Caco-2 (cell line): Measurements from ENCODE around the gene SNU13. TPM values are rescaled to one million over a fixed set of nuclear protein-coding genes. Genes with fewer than 3 reads are reported as not detected.
A peak's percentile ranks its signal among the peaks of the same experiment; 100 is the strongest.

Experiments used
- BruUV-seq: library from RNA; stranded (reverse); fragments of 400-500 nt; replicated peaks from 2 replicates; lab custom pipeline; 2021; lab: Mats Ljungman, UMichigan
- CTCF ChIA-PET: fragments of 300-600 bp; sonication (Branson Sonifier 250); formaldehyde crosslinking; loops from one replicate; lab custom pipeline; 2022; ENCODE audit warnings: antibody characterized with exemption; lab: Charles Lee
- POLR2A ChIA-PET: fragments of 300-600 bp; sonication (Branson Sonifier 250); formaldehyde crosslinking; loops from one replicate; lab custom pipeline; 2022; ENCODE audit warnings: antibody characterized with exemption; lab: Charles Lee
- DNase-seq, 2 experiments: peaks; one replicate each; pipeline versions ENCODE4 v3.0.0 to v3.0.0-alpha.2; 2020 to 2022
- H3K27me3 ChIP-seq: replicated peaks from 2 replicates; pipeline ENCODE4 v1.6.0; 2011; ENCODE audit warnings: low read length; ENCODE audit not compliant: control insufficient read depth, insufficient read depth
- H3K36me3 ChIP-seq: 2 replicates; pipeline ENCODE4 v1.5.1; 2011; ENCODE audit warnings: low read length; ENCODE audit not compliant: control insufficient read depth, insufficient read depth
- H3K4me1 ChIP-seq: fragments of 250-450 bp; sonication (Bioruptor Pico); 2 replicates; pipeline ENCODE4 v1.5.1; 2020; ENCODE audit warnings: mild to moderate bottlenecking
- H3K4me3 ChIP-seq: 2 replicates; pipeline ENCODE4 v1.5.1; 2011; ENCODE audit warnings: low read depth, mild to moderate bottlenecking, control low read depth, low read length
- H3K9me3 ChIP-seq: fragments of 250-450 bp; sonication (Bioruptor Pico); 2 replicates; pipeline ENCODE4 v1.5.1; 2020; ENCODE audit warnings: mild to moderate bottlenecking, moderate library complexity
- H3K27ac Mint-ChIP-seq: one replicate; pipeline ENCODE4 v1.8.0; 2022; ENCODE audit warnings: mixed read lengths; ENCODE audit not compliant: unreplicated experiment
- H3K27me3 Mint-ChIP-seq: one replicate; pipeline ENCODE4 v1.8.0; 2022; ENCODE audit warnings: mixed read lengths; ENCODE audit not compliant: insufficient read depth, unreplicated experiment
- H3K36me3 Mint-ChIP-seq: one replicate; pipeline ENCODE4 v1.8.0; 2022; ENCODE audit warnings: mild to moderate bottlenecking, mixed read lengths; ENCODE audit not compliant: insufficient read depth, unreplicated experiment
- H3K4me1 Mint-ChIP-seq: one replicate; pipeline ENCODE4 v1.8.0; 2022; ENCODE audit warnings: low read depth, mixed read lengths; ENCODE audit not compliant: unreplicated experiment
- H3K4me3 Mint-ChIP-seq: one replicate; pipeline ENCODE4 v1.8.0; 2022; ENCODE audit warnings: mild to moderate bottlenecking, moderate library complexity, mixed read lengths; ENCODE audit not compliant: unreplicated experiment
- H3K9me3 Mint-ChIP-seq: one replicate; pipeline ENCODE4 v1.8.0; 2022; ENCODE audit warnings: mixed read lengths; ENCODE audit not compliant: unreplicated experiment
- intact Hi-C: fragments of 100-400 bp; cut with micrococcal nuclease; formaldehyde crosslinking; loops from one replicate; pipeline ENCODE4 v1.10.0; 2022; ENCODE audit not compliant: unreplicated experiment
- total RNA-seq: library from RNA; stranded (reverse); gene quantifications from 2 replicates; pipeline ENCODE4 v1.2.3, GENCODE V29; 2022
- TF ChIP-seq, protein P1 (sequence below), 2 experiments: fragments of 200-600 bp in 1 of 2; IDR thresholded peaks; 1 replicate in 1 of 2; 2 replicates in 1 of 2; pipeline versions ENCODE4 v1.5.1 to v1.8.0; 2011 to 2022; ENCODE audit warnings: antibody characterized with exemption in 1 of 2, control low read depth in 1 of 2, inconsistent platforms in 1 of 2, low read depth in 1 of 2, low read length in 1 of 2, mild to moderate bottlenecking in 1 of 2, moderate library complexity in 1 of 2; ENCODE audit not compliant: insufficient read depth in 1 of 2, severe bottlenecking in 1 of 2, unreplicated experiment in 1 of 2

SNU13 gene
- total RNA-seq, 1 experiment from 2014 or later = 172 TPM

GRCh38 chr22:41683616-41684015 lies 5.1 kb downstream of the SNU13 start:
- H3K4me3 ChIP-seq = no peak overlapping the region
- Mint-ChIP-seq H3K9me3 (no peaks in the 10 kb centered on the region), H3K4me3 (no peak overlapping the region), H3K27ac (no peak overlapping the region), H3K4me1 (no peaks in the 10 kb centered on the region), H3K36me3 (peaks cover 32% of the 10 kb centered on the region), H3K27me3 (no peaks in the 10 kb centered on the region)
- ChIA-PET CTCF (interaction anchor here (0.5 kb wide), 1 partner anchor 13 kb away, joined by 4 read pairs; no protein-coding TSS in a partner anchor), POLR2A (no interaction called here)
- DNase-seq = no peak
- H3K36me3 ChIP-seq = no peaks in the 10 kb centered on the region; the same call in 1 of the 2 replicates
- no TSS peak for BruUV-seq
- peaks cover 6% of the 10 kb centered on the region; the same call in 1 of the 2 replicates for H3K4me1 ChIP-seq
- H3K27me3 ChIP-seq = no peaks in the 10 kb centered on the region
- TF ChIP-seq, protein P1, sequence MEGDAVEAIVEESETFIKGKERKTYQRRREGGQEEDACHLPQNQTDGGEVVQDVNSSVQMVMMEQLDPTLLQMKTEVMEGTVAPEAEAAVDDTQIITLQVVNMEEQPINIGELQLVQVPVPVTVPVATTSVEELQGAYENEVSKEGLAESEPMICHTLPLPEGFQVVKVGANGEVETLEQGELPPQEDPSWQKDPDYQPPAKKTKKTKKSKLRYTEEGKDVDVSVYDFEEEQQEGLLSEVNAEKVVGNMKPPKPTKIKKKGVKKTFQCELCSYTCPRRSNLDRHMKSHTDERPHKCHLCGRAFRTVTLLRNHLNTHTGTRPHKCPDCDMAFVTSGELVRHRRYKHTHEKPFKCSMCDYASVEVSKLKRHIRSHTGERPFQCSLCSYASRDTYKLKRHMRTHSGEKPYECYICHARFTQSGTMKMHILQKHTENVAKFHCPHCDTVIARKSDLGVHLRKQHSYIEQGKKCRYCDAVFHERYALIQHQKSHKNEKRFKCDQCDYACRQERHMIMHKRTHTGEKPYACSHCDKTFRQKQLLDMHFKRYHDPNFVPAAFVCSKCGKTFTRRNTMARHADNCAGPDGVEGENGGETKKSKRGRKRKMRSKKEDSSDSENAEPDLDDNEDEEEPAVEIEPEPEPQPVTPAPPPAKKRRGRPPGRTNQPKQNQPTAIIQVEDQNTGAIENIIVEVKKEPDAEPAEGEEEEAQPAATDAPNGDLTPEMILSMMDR (IDR thresholded peaks at IDR 0.05; ENCODE audit: insufficient read depth in 1 of 2, low read depth in 1 of 2, low read length in 1 of 2, severe bottlenecking in 1 of 2, unreplicated experiment in 1 of 2) = no peak
- intact Hi-C loops = no loop called here
- no peaks in the 10 kb centered on the region for H3K9me3 ChIP-seq

DNA sequence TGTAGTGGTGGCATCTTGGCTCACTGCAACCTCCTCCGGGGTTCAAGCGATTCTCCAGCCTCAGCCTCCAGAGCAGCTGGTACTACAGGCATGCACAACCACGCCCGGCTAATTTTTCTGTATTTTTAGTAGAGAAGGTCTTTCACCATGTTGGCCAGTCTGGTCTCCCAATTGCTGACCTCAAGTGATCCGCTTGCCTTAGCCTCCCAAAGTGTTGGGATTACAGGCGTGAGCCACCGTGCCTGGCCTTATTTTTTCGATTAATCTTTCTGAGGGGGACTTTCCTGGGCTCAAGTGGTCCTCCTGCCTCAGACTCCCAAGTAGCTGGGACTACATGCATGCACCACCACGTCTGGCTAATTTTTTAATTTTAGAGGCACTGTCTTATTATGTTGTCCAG lies 5.6 kb downstream of the SNU13 start:
- H3K4me1 ChIP-seq = peaks cover 6% of the 10 kb centered on the region; the same call in 1 of the 2 replicates
- H3K9me3 ChIP-seq = no peaks in the 10 kb centered on the region
- TF ChIP-seq, protein P1 (IDR thresholded peaks at IDR 0.05; ENCODE audit: insufficient read depth in 1 of 2, low read depth in 1 of 2, low read length in 1 of 2, severe bottlenecking in 1 of 2, unreplicated experiment in 1 of 2) = no peak
- H3K27me3 Mint-ChIP-seq = no peaks in the 10 kb centered on the region
- H3K9me3 Mint-ChIP-seq = no peaks in the 10 kb centered on the region
- H3K4me3 ChIP-seq = peak overlapping the region; percentile 62
- no TSS peak for BruUV-seq
- peak overlapping the region; percentile 82 for H3K4me3 Mint-ChIP-seq
- H3K27me3 ChIP-seq = no peaks in the 10 kb centered on the region
- no peaks in the 10 kb centered on the region; the same call in 1 of the 2 replicates for H3K36me3 ChIP-seq
- POLR2A ChIA-PET = no interaction called here
- CTCF ChIA-PET = no interaction called here
- peak overlapping the region; percentile 92 for H3K27ac Mint-ChIP-seq
- intact Hi-C loops = no loop called here
- no peak for DNase-seq
- peaks cover 35% of the 10 kb centered on the region for H3K36me3 Mint-ChIP-seq
- no peaks in the 10 kb centered on the region for H3K4me1 Mint-ChIP-seq

- DNase-seq = peak; percentile 86 to 90
Measured at GRCh38 chr22:41682033-41682807, 6.4 kb downstream of the SNU13 start.

More at GRCh38 chr22:41682033-41682807, 6.4 kb downstream of the SNU13 start:
- Mint-ChIP-seq H3K4me3 (peak overlapping the region; percentile 82), H3K4me1 (no peaks in the 10 kb centered on the region), H3K36me3 (peaks cover 42% of the 10 kb centered on the region), H3K27ac (peak overlapping the region; percentile 92), H3K9me3 (no peaks in the 10 kb centered on the region), H3K27me3 (no peaks in the 10 kb centered on the region)
- H3K9me3 ChIP-seq = no peaks in the 10 kb centered on the region
- no TSS peak for BruUV-seq
- no peaks in the 10 kb centered on the region; the same call in none of the 2 replicates for H3K36me3 ChIP-seq
- ChIA-PET POLR2A (no interaction called here), CTCF (no interaction called here)
- TF ChIP-seq, protein P1 (IDR thresholded peaks at IDR 0.05; ENCODE audit: insufficient read depth in 1 of 2, low read depth in 1 of 2, low read length in 1 of 2, severe bottlenecking in 1 of 2, unreplicated experiment in 1 of 2) = no peak
- H3K4me3 ChIP-seq = peak overlapping the region; percentile 62
- H3K27me3 ChIP-seq = no peaks in the 10 kb centered on the region
- H3K4me1 ChIP-seq = peaks cover 3% of the 10 kb centered on the region; the same call in 1 of the 2 replicates
- intact Hi-C loops = no loop called here
